Forelimb muscle (tissue), 1 donor: Measurements from ENCODE around the gene USP34. TPM values are rescaled to one million over a fixed set of nuclear protein-coding genes. Genes with fewer than 3 reads are reported as not detected.
A peak's percentile ranks its signal among the peaks of the same experiment; 100 is the strongest.
"Not testable (repeated sequence)": the region's sequence is repeated elsewhere in the genome, so short reads cannot be mapped to it uniquely, and the experiment has no call there.

ENCODE experiments used
- DNase-seq: peaks from one replicate; pipeline ENCODE4 v3.0.0-alpha.2; 2013; ENCODE audit warnings: low read depth
- polyA plus RNA-seq: library from polyadenylated mRNA; unstranded; fragments of 120-200 nt; gene quantifications from one replicate; pipeline ENCODE4 v1.2.1, GENCODE V29; 2013; ENCODE audit not compliant: insufficient read length

USP34 gene, protein sequence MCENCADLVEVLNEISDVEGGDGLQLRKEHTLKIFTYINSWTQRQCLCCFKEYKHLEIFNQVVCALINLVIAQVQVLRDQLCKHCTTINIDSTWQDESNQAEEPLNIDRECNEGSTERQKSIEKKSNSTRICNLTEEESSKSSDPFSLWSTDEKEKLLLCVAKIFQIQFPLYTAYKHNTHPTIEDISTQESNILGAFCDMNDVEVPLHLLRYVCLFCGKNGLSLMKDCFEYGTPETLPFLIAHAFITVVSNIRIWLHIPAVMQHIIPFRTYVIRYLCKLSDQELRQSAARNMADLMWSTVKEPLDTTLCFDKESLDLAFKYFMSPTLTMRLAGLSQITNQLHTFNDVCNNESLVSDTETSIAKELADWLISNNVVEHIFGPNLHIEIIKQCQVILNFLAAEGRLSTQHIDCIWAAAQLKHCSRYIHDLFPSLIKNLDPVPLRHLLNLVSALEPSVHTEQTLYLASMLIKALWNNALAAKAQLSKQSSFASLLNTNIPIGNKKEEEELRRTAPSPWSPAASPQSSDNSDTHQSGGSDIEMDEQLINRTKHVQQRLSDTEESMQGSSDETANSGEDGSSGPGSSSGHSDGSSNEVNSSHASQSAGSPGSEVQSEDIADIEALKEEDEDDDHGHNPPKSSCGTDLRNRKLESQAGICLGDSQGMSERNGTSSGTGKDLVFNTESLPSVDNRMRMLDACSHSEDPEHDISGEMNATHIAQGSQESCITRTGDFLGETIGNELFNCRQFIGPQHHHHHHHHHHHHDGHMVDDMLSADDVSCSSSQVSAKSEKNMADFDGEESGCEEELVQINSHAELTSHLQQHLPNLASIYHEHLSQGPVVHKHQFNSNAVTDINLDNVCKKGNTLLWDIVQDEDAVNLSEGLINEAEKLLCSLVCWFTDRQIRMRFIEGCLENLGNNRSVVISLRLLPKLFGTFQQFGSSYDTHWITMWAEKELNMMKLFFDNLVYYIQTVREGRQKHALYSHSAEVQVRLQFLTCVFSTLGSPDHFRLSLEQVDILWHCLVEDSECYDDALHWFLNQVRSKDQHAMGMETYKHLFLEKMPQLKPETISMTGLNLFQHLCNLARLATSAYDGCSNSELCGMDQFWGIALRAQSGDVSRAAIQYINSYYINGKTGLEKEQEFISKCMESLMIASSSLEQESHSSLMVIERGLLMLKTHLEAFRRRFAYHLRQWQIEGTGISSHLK (N-terminal part only)
- polyA plus RNA-seq: 84.6 TPM

DNA sequence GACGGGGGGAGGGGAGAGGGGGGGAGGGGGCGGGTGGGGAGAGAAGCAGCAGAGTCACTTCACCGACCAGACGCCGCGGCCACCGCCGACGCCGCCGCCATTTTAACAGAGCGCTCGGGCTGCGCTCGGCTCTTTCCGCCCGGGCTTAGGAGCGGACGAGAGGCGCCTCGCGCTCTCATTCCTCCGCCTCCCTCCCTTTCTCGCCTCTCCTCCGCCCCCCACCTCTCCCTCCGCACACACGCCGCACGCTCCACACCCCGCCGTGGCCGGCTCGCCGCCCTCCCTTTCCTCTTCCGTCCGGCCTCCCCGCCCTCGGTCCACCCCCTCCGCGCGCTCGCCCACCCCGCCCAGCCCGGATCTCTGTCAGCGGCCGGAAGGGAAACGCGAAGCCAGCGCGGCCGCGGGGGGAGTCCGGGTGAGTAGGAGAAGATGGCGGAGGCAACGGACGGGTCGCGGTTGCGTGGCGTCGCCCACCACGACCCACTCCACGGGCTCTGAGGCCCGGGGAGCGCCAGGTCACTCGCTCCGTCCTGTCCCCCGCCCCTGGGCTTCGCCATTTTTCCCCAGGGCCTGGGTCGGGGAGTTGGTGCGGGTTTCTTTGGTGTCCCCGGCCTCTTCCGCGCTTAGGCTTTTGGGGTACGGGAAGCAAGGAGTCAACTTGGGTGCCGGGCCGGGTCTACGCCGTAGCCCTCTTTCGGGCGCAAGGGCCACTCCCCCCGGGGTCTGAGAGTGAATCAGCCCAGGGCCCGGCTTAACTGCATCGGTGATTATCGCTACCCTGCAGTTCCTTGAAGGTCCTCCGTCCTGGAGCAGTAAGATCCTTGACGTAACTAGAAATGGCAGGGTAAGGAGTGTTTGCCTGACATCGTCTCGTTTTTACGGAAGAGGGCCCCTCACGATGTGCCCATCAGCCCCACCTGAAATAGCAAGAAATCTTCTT lies at the start of gene USP34:
Gene USP34 (minus strand): TSS at position 123 of the 940 bp plus-strand sequence. CDS start 395 bp downstream, outside the sequence.
- peak; percentile 81 for DNase-seq

DNA sequence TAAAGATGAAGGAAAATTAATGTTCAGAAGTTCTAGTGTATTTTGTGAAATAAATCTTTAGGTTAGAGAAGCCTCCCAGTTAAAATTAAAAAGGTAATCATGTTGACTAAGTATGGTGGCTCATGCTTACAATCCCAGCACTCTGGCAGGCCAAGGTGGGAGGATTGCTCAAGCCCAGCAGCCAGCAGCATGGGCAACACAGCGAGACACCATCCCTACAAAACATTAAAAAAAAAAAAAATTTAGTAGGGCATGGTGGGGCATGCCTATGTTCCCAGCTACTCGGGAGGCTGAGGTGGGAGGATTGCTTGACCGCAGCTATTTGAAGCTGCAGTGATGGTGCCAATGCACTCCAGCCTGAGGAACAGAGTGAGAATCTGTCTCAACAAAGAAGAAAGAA lies 49.4 kb upstream of the USP34 start:
- no peak for DNase-seq

DNA sequence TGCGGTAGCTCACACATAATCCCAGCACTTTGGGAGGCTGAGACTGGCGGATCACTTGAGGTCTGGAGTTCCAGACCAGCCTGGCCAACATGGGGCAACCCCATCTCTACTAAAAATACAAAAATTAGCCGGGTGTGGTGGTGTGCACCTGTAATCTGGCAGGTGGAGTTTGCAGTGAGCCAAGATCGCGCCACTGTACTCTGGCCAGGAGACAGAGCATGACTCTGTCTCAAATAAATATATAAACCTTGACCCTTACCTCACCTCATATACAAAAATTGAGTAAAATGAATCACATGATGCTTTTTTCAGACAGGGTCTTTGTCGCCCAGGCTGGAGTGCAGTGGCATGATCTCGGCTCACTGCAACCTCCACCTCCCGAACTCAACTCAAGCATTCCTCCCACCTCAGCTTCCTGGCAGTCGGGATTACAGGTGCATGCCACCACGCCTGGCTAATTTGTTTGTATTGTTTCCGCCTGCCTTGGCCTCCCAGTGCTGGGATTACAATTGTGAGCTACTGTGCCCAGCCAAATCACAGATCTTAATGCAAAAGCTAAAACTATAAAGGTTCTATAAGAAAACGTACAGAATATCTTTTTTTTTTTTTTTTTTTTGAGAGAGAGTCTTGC lies 42.0 kb upstream of the USP34 start:
- DNase-seq: no peak

DNA sequence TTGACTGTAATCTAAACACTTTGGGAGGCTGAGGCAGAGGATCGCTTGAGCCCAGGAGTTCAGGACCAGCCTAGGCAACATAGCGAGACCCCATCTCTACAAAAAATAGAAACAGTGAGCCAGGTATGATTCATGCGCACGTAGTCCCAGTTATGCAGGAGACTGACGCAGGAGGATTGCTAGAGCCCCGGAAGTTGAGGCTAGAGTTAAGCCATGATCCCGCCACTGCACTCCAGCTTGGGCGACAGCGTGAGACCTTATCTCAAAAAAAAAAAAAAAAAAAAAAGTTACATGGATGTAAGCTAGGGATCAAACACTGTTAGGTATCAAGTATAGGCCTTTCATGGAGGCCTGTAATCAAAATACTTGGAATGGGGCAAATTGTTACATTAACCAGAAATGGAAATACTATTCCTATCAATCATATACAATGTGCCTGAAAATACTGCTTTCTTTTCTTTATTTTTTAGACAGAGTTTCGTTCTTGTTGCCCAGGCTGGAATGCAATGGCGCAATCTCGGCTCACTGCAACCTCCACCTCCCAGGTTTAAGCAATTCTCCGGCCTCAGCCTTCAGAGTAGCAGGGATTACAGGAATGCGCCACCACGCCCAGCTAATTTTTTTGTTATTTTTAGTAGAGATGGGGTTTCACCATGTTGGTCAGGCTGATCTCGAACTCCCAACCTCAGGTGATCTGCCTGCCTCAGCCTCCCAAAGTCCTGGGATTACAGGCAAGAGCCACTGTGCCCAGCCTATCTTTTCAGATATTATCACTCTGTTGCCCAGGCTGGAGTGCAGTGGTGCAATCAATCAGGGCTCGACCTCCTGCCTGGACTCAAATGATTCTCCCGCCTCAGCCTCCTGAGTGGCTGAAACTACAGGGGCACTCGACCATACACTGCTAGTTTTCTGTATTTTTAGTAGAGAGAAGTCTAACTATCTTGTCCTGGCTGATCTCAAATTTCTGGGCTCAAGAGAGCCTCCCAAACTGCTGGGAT lies 40.1 kb upstream of the USP34 start:
- DNase-seq: no peak

- DNase-seq: no peak
Observed at GRCh38 chr2:61504949-61505348, 34.1 kb upstream of the USP34 start.

- DNase-seq: no peak
Observed at GRCh38 chr2:61499060-61499459, 28.2 kb upstream of the USP34 start.

DNA sequence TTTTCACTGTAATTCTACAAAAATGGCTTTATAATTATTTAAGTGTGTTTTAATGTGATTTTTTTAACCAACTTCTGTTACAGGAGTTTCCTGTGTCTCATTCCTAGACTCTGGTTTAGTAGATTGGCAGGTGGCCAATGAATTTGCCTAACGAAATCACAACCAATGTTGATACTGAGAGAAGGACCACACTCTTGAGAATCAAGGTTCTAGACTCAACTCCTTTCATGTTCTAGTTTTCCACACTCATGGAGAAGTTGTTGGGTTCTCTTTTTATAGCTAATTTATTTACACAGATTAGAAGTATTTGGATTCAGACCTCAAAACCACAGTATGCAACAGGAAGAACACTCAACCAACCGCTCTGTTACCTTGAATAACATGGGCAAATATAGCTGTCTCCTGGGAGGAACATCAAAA lies 22.6 kb upstream of the USP34 start:
- no peak for DNase-seq

- DNase-seq: no peak
Observed at GRCh38 chr2:61492476-61492875, 21.6 kb upstream of the USP34 start.

GRCh38 chr2:61485281-61485680 lies 14.4 kb upstream of the USP34 start:
- DNase-seq: no peak

GRCh38 chr2:61478086-61478485 lies 7.2 kb upstream of the USP34 start:
- DNase-seq: no peak

DNA sequence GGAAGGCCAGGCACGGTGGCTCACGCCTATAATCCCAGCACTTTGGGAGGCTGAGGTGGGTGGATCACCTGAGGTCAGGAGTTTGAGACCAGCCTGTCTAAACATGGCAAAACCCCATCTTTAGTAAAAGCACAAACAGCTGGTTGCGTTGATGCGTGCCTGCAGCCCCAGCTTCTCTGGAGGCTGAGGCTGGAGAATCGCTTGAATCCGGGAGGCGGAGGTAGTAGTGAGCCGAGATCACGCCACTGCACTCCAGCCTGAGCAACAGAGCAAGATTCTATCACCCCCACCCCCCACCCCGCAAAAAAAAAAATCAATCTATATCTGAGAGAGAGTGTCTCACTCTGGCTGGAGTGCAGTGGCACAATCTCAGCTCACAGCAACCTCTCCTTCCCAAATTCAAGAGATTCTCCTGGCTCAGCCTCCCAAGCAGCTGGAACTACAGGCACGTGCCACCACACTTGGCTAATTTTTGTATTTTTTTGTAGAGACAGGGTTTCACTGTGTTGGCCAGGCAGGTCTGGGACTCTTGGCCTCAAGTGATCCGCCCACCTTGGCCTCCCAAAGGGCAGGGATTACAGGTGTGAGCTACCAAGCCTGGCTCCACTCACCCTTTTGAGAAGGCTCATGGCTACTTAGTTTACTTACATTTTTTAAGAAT lies 6.2 kb upstream of the USP34 start:
- not testable (repeated sequence) for DNase-seq

DNA sequence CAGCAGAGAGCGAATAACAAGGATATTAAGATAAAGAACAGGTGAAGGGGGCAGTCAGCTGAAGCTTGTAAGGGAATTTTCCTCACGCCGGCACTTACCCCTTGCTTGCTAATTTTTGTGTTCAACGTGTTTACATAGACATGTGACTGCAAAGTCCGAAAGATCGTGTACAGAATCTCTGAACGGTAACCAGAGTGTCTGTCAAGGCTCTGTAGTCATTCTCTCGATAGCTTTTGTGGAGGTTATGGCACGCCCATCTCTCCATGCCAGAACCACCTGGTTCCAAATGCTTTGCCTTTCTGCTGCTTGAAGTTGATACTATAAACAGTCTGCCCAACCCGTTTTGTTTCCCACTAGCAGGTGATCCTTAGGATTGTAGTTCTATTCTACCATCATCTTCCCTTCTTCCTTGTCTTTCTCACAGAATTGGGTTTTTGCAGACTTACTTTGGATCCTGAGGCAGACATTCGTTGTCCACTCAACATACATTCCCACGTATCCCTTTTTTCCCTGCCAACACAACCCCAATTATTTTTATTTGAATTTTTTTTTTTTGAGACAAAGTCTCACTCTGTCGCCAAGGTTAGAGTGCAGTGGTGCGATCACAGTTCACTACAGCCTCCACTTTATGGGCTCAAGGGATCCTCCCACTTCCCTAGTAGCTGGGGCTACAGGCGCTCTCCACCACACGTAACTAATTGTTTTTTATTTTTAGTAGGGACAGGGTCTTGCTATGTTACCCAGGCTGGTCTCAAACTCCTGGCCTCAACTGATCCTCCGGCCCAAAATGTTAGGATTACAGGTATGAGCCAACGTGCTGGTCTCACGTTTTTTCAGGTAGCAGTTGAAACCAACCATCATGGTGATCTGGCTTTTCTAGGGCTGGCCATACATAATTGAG lies 1.3 kb upstream of the USP34 start:
- no peak for DNase-seq

DNA sequence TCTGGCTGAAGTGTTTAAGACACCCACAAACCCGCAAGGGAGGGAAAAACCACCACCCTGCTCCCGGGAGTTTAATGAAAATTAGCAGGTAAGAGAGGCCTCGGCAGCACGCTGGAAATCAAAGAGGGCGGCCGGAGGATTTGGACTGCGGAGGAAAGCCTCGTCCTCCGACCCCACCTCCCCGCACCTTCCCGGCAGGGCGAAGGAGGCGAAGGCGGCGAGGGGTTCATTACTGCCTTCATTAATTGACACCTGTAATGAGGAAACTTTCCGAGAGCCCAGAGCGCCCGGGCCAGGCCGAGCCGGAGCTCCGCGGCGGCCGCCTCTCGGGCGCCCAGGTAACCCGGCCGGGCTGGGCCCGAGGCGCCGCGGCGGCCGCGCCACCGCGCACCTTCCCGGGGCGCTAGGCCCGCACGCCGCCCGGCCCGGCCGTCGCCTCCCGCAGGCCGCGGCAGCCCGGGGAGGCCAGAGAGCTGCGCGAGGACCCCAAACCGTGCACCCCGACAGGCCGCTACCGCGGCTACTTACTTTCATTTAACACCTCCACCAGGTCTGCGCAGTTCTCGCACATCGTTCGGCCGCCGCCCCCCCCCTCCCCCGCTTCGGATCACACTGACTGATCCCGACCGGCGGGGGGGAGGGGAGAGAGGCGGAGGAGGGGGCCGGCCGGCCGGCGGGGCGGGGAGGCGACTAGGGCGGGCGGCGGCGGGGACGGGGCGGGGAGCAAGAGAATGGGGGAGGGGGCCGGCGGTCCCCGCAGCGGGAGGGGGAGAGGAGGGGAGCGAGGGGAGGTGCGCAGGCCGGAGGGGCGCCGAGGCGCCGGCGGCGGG lies 550 bp downstream of the USP34 start:
- DNase-seq: no peak

- no peak for DNase-seq
Observed at GRCh38 chr2:61469424-61470121, 1.3 kb downstream of the USP34 start.

DNA sequence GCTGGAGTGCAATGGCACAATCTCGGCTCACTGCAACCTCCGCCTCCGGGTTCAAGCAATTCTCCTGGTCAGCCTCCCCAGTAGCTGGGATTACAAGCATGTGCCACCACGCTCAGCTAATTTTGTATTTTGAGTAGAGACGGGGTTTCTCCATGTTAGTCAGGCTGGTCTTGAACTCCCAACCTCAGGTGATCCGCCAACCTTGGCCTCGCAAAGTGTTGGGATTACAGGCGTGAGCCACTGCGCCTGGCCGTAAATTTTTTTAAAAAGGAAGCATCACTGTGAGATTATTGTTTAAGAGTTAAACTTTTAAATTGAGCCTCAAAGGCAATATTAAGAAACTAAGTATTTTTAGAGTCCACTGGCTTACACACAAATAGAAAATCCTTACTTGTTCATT lies 2.7 kb downstream of the USP34 start:
- DNase-seq: not testable (repeated sequence)

DNA sequence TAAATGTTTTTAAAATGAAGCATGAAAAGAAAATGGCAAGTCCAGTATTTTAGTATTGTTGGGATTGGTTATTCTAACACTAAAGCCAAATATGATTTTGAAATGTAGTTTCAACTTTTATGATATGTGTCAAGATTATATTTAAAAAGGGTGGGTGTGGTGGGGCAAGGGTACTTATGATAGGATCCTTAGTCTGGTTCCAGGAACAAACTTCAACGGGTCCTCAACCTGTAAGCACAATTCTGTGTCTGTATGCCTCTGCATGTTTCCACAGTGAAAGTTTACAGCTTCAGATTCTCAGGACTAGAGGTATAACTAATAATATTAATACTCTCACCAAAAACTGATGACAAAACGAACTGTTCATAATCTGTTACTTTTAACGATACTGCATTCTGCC lies 5.8 kb downstream of the USP34 start:
- no peak for DNase-seq
